Fibroblast of lung (primary cell): Measurements from ENCODE around the gene CCDC85B.

Experiments
- EZH2 ChIP-seq: IDR thresholded peaks from 2 replicates; pipeline ENCODE4 v1.5.1; 2012; ENCODE audit warnings: low read length, control low read depth, mild to moderate bottlenecking; ENCODE audit errors: missing control alignments
- TF ChIP-seq, protein P1 (sequence below), 2 donors: IDR thresholded peaks in 1 of 2; conservative IDR thresholded peaks in 1 of 2; 1 replicate in 1 of 2; 2 replicates in 1 of 2; pipeline ENCODE4 v1.5.1; 2011 to 2012; ENCODE audit warnings: low read length in 2 of 2, control low read depth in 1 of 2, inconsistent platforms in 1 of 2, low read depth in 1 of 2, mild to moderate bottlenecking in 1 of 2

DNA sequence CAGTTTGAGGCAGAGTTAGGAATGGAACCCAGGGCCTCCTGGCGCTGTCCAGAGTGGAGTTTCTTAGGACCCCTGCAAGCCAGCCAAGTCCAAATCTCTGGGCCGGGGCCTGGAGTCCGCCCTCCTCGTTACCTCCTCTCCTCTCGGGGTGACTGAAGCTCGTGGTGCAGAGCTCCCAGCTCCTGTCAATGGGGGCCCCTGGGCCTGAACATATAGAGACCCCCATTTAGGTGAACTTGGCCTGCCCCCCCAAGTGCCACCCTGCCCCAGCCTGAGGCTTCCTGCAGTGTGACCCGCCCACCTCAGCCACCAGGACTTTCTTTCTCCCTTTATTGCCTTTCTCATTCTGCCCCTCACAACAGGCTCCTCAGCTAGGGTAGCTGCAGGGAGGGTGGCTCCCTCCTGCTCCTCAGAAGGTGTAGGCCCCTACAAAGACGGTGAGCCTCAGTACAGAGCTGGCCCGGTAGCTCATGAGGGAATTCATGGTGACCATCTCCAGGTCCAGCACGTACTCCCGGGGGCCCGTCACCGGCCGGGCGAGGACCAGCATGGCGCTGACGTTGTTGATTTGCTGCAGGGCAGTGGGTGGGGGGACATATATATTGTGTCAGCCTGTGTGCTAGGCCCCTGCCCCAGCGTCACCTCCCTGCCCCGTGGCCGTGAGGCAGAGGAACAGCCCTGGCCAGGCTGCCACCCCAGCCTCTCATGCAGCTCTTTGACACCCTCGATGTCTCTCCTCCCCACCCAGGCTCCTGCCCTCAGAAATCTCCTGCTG is 23.8 kb upstream of the CCDC85B start:
- TF ChIP-seq, protein P1, sequence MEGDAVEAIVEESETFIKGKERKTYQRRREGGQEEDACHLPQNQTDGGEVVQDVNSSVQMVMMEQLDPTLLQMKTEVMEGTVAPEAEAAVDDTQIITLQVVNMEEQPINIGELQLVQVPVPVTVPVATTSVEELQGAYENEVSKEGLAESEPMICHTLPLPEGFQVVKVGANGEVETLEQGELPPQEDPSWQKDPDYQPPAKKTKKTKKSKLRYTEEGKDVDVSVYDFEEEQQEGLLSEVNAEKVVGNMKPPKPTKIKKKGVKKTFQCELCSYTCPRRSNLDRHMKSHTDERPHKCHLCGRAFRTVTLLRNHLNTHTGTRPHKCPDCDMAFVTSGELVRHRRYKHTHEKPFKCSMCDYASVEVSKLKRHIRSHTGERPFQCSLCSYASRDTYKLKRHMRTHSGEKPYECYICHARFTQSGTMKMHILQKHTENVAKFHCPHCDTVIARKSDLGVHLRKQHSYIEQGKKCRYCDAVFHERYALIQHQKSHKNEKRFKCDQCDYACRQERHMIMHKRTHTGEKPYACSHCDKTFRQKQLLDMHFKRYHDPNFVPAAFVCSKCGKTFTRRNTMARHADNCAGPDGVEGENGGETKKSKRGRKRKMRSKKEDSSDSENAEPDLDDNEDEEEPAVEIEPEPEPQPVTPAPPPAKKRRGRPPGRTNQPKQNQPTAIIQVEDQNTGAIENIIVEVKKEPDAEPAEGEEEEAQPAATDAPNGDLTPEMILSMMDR (conservative IDR thresholded peaks at IDR 0.05 in 1 of 2, IDR thresholded peaks at IDR 0.05 in 1 of 2; ENCODE audit: low read depth in 1 of 2, low read length in 2 of 2): no peak
- TF ChIP-seq EZH2: no peak
